Stimulated activated naive CD4-positive, alpha-beta T cell (primary cell): ENCODE results near the gene CTSZ.

Experiments
- DNase-seq, 6 experiments: peaks; one replicate each; lab custom pipeline; 2025; lab: John Stamatoyannopoulos, UW

The CTSZ gene

DNA sequence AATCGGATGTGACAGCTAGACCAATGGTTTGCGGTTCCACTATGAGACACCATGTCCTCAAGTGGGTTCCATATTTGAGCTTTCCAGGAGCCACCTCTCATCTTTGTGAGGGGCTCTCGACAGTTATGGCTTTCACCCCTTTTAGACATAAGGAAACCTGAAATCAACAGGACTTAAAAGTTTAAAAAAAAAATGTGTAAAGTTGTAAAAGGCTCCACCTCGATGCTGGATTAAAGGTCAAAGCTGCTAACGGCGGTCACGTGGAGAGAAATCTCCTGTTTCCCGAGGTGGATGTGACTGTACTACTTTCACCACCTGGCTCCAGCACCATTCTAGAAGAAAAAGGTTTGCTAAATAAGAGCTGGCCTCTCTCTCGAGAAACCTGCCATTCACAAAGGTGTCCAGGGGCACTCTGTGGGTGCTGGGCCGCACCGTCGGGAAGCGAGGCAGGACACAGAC, 24.5 kb upstream of the CTSZ start:
- DNase-seq, result no peak

DNA sequence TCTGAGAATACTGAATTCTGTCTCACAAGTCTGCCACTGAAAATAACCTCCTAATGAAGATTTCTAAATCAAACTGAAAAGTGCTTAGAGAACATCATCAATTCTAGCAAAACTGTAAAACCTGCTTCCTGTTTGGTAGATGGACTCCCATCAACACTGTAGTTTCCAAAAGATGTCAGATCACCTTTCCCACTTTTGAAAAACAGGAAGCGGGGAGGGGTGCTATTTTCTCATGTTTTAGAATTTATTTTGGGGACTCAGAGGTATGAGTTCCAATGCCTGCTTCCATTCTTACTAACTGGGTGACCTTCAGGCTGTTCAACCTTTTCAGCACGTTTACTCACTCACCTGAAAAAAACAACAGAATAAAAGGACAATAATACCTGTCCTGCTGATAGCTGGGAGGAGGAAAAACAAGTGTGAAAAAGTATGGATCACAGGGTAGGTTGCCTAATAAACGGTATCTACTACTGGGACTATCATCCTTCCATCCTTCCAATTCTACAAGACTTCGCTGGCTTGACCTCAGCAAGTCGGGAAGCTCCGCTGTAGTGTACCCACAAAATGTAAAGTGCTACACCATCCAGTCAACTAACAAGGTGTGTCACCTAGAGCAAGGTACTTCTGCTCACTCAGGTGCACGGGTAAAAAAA, 24.0 kb upstream of the CTSZ start:
- no peak for DNase-seq

DNA sequence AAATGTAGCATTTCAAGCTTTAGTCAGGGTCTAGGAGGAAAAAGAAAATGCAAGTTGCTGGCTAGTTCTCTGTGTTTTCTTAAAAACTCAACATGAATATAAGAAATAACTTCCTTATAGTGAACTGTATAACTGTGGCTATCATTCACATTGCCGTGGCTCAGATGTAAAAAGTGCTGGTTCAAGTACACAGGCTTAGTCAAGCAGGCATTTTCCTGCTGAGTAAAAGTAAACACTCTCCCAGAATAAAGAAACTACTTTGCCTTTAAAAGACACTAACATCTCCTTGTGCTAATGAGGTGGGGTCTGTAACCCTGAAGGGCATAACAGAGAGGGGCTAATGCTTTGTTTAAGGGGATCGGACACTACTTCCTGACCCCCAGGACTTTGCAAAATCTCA, 21.8 kb upstream of the CTSZ start:
- DNase-seq, result no peak

DNA sequence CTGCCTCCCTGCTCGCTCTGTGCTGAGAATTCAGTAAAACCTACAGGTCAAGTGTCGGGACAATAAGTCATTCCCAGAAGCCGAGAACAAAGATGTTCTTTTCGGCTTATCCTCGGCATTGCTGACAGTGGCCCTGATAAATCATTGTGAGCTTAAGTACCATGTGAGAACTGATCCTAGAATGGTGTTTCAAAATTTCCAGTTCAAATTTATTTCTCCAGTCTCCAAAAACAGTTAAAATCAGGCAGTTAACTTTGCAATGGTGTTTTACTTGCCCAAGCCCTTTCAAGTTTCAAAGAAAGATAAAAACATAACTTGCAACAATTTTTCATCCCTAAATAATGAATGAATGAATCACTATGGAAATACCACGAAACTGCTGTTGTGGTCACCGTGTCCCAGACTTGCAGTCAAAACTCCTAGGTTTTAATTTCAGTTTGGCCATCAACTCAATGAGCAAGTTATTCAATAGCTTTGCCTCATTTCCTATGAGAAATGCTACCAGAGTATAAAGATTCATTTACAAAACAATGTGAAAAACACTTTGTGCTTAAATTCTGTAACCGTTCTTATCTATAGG, 20.8 kb upstream of the CTSZ start:
- DNase-seq, result no peak

DNA sequence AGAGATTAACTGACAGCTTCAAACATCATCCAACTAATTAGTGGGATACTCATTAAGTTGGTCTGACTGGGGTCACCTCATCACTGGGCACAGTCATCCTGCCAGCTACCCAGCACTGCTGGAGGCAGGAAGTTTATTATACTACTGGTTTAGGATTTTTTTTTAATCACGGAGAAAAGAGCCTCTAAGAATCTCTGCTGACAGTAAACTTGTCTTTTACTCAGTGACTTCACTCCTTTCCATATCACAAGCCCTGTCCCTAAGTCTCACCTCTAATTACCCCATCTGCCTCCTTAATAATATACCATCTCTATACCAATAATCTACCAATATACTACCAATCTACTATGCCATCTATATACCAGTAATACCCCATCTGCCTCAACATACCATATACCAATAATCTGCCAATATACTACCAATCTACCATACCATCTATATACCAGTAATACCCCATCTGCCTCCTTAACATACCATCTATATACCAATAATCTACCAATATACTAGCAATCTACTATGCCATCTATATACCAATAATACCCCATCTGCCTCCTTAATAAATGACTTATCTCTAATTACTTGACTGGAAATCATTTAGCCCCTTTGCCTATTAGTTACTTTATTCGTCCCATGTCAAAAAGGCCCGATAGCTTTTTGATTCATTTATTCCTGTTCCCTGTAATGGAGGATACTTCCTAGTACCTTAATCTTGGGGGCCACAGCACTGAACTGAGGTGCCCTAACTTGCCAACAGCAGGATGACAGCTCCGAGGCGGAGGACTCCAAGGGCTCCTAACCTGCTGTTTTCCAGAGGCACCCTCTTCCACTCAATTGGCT, 20.1 kb upstream of the CTSZ start:
- no peak for DNase-seq

DNA sequence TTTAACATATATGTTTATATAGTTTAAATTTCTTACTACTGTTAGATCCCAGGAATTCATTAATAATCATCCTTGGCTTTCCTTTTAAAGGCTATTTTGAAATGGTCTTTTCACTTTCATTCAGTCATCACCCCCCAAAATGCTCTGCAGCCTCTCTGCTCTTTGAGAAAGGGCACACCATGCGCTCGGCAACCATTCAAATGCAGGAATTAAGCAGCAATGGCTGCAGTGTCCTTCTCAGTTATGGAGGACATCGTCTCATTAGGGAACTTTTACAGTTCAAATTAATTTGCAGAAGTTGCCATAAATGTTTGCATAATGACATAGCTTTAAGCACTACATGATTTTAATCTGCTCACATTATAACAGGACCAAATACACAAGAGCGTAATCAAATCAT, 18.5 kb upstream of the CTSZ start:
- DNase-seq, result no peak

DNA sequence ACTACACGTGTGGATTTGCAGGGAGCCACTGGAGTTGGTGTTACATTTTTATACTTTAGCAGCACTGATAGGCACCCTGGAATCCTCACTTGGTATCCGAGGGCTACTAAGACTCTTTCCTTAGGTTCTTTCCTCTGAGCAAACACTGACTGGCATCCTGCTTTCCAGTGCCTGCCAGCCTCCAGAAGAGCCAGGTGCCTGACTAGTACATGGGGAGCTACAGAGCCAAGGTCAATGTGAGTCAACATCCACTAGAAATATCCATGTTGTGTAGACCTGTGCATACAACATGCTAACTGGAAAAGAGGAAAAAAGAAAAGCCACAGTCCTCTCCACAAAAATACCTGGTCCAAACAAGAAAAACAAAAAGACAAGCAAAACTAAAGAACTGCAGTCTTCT, 18.0 kb upstream of the CTSZ start:
- no peak for DNase-seq

DNA sequence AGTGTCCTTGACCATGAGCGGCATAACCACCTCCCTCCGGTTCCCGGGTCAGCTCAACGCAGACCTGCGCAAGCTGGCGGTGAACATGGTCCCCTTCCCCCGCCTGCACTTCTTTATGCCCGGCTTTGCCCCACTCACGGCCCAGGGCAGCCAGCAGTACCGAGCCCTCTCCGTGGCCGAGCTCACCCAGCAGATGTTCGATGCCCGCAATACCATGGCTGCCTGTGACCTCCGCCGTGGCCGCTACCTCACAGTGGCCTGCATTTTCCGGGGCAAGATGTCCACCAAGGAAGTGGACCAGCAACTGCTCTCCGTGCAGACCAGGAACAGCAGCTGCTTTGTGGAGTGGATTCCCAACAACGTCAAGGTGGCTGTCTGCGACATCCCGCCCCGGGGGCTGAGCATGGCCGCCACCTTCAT, 17.1 kb upstream of the CTSZ start:
- DNase-seq, result no peak

DNA sequence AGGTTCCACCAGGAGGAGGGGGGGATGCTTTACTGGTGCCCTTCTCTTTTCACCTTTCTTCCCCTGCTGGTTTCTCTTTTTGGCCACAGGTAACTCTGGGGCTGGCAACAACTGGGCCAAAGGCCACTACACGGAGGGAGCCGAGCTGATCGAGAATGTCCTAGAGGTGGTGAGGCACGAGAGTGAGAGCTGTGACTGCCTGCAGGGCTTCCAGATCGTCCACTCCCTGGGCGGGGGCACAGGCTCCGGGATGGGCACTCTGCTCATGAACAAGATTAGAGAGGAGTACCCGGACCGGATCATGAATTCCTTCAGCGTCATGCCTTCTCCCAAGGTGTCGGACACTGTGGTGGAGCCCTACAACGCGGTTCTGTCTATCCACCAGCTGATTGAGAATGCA, 16.6 kb upstream of the CTSZ start:
- DNase-seq, result no peak

DNA sequence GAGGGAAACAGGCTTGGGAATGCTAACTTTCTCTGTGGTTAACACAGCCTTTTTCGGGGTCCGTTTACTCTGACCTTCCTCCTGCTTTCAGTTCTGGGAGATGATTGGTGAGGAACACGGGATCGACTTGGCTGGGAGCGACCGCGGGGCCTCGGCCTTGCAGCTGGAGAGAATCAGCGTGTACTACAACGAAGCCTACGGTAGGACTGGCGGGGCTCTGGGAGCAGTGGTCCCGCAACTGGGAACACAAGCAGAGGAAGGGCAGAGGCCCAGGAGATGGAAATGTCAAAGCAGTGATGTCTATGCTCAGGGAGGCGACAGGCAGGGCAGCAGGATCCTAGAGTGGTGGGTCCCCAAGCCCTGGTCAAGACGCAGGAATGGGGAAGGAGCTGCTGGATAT, 15.7 kb upstream of the CTSZ start:
- no peak for DNase-seq

DNA sequence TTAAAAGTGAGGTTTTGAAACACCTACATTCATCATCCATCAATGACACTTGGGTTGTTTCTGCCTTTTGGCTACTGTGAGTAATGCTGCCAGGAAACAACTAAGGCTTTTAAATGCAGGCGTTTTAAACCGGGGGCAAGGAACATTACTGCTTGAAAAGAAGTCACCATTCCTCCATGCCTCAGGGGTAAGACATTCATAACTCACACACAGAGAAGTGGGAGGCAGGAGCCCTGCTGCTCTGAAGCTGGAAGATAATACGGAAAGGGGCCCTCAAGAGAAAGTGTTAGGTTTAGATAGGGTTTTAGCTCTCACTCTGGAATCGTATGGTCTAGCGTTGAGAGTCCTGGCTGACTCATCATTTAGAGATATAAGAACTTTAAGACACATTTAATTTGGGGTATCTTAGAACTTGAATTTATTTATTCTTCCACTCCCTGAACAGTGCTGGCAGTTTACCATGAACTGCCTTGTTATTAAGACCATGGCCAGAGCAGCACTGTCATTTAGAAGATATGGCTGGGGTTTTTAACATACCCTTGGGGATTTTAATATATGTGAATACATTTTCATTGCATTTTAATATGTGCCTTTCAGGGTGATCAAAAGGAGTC, 14.0 kb upstream of the CTSZ start:
- DNase-seq, result no peak

DNA sequence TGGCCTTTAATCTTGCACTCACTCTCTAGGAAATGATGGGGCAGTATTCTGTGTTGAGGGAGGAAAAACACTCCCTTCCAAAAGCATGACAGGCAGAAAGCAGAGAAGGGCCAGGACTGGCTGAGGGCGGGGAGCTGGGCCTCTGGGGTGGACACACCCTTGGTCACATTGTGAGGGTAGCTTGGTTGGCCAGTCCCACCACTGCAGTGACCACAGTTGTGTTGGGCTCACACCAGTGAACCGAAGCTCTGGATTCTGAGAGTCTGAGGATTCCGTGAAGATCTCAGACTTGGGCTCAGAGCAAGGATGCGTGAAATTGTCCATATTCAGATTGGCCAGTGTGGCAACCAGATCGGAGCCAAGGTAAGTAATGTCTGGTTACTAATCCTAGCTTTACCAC, 12.2 kb upstream of the CTSZ start, which contains the start of gene TUBB1:
Gene TUBB1 (plus strand): TSS at position 213 of the 400 bp plus-strand sequence. CDS start 94 bp downstream, at position 307.
- no peak for DNase-seq

DNA sequence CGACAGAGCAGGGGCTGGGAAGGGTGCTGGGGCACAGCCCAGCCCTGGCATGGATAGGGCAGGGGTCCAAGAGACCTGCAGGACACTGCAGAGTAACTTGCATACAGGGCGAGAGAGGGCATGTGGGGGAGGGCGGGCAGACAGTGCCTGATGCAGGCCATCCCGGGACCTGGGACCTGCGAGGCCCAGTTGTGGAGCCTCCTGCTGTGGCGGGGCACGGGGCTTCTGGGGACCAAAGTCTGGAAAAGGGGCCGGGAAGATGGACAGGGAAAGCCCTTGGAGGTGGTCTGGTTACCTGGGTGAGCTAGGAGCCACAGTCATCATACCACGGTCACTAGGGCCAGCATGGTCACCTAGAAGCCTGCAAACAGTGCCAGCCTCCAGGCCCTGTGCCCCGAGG, 11.8 kb upstream of the CTSZ start:
- DNase-seq, result no peak

DNA sequence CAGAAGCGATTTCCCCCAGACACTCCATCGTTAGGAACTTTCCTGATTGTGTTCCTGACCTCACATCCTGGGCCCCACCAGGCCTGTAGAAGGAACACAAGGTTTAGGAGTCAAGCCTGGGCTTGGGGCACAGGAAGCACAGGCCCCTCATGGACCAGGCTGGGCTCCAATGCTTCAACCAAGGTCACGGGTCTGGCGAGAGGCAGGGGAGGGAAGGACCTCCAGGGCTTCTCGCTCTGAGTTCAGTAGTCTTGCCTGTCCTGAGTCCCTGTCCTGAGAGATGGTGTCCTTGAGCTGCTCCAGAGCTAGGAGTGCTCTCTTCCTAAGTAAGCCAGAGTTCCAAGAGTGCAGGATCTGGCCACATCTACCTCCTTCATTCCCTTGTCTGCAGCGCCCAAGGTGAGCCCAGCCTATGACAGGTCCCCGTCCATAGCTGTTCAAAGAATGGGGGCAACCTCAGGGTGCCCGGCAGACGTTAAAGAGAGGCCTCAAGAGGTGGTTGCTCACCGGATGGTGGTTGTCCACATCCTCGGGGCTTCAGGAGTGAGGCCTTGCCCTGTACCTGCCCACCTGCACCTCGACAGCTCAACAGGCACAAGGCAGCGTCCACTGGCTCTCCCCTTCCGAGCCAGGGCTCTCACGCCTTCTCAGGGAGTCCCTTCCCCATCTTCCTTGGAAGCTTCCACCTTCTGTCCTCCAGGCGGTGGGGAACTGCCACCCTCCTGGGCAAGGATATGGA, 10.6 kb upstream of the CTSZ start:
- no peak for DNase-seq

DNA sequence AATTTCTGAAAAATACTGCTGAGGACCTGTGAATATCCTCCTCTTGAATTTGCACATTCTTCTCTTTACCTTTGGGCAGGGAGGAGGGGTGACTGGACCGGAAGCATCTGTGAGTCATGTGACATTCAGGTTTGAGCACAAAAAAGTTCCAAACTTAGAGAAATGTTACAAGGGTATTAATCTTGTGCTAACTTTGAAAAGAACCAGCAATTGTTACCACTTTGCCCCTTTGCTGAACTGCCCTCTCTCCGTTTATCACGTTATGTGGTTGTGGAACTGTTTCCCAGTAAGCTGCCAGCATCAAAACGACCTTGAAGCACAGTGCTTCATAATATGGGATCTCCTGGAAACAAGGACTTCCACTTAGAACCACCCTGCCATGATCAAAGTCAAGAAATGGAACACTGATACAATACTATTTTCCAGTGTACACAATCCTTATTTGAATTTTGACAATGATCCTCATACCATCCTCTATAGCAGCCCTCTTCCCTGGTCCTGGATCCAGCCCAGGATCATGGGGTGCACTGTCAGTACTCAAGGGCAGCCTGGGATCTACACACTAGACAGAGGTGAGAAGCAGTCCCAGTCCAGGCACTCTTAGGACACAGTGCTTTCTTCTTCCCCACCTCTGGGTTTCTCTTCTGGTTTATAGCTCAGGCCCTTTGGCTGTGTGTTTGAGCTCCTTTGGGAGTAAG, 9.9 kb upstream of the CTSZ start:
- peak in 1 of 6 experiments; percentile 11 for DNase-seq

DNA sequence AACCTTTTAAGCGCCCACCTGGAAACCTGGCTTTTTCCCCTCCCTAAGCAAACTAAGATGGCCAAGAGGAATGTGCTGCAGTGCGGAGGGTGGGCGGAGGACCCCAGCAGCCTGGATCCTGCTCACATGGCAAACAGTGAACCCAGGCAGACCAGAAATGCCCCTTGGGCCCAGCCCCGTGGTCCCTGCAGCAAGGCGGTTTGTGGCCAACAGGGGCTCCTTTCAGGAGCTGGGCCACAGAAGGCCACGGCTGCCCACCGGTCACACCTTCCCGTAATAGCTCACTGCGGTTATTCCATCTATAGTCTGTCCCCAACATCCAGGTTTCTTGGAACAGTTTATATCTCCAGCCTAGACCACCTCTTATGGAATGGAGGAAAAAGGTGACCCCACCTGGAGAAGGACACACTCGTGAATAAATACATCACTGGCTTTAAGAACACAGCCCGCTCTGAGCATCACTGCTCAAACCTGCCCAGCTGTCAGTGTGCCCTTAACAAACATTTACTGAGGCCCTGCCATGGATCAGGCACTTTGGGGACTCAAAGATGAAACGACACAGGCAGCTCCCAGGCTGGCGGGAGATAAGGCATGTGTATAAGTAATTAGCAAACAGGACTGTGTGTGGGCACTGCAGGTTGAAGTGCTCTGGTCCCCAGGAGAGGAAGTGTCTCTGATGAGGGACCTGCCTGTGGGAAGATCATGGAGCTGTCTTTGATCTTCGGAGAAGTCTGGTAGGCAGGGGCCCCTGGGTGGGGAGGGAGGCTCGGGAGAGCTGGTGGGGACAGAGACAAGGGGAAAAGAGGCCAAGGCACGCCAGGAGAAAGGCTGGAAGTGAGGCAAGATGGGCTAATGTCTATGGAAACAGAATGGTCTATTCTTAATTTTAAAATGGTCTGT, 9.0 kb upstream of the CTSZ start:
- DNase-seq, result no peak

DNA sequence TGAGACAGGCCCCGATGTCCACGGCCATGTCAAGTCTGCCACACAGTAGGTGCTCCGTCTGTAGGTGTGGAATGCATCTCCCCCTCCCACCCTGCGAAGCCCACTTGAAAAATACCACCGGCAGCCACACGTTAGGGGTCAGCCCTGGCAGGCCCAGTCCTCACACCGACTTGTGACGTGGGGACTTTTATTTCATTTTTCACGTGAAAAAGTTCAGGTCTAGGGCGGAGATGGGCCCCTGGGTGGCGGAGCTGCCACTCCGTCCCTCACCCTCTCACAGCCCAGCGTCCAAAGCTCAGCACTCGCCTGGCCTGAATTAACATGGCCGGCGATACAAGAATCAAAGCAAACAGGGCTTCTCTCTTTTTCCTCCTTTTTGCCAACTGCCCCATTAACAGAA, 8.4 kb upstream of the CTSZ start:
- DNase-seq, result no peak

DNA sequence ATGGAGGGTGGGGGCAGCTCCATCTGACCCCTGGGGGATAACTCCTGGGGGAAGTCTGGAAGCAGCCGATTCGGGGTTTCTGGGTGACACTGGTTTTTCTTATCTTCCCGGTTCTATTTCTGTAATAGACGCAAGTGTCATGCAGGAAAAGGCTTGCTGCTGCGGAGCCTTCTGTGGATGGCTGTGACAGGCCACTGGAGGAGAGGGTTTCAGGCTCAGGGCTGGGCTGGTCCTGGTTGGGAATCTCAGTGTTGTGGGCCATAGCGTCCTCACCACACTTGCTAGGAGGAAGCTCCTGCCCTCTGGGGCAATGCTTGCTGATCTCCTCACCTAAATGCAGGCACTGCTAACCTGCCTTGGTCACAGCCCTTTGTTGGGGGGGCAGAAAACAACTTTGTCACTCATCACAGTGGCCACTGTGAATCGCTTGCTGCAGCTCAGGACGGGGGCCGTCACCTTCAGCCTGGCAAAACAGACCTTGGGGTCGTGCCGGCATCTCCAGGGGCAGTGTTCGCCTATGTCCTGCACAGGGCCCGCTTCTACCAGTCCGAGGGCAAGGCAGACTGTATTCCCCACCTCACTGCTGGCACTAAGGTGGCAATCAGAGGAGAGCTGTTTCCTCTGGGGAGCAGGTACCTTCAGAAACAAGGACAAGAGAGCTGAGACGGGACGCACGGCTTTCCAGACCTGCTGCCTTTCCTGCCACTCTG, 7.8 kb upstream of the CTSZ start:
- no peak for DNase-seq

DNA sequence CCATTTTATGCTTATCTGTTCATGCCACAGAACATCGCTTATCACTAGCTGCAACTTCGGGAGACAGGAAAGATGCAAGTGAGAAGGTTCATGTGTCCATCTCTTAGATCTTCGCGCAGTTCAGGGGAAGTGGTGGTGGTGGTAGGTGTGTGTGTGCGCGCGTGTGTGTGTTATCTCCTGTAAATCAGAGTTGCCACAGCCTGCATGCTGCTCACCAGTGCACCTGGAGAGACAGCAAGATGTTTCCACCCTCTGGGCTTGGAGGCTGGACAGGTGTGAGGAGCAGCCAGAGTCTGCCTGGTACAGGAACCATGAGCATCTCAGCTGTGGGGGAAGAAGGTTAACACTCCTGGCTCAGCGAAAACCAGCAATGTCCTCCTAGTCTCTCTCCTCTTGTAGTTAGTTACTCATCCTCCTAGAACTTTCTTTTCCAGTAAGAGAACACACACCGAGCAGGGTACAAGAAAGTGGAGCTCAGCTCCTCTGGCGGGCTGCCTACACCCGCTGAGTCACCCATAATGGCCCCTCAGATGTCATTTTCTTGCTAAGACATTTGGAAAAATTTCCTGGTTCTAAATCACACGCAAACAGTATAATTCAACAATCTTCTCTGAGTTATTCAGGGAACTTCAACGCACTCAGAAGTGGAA, 7.0 kb upstream of the CTSZ start:
- DNase-seq, result peak in 1 of 6 experiments; percentile 27
